GM12892 (cell line): ENCODE measurements around the gene OR7A5.
"Not testable (repeated sequence)": the region's sequence is repeated elsewhere in the genome, so short reads cannot be mapped to it uniquely, and the experiment has no call there.

Source experiments
- DNase-seq: peaks from one replicate; pipeline ENCODE4 v3.0.0; 2011; ENCODE audit not compliant: insufficient read length
- FAIRE-seq: peaks from 2 replicates; lab custom pipeline; 2011; peaks lifted over from hg19 to GRCh38; lab: Jason Lieb, UNC
- POLR2A ChIP-seq: IDR thresholded peaks from 2 replicates; pipeline ENCODE4 v1.6.1; 2011; ENCODE audit warnings: low read depth, low read length, control low read depth
- POLR2AphosphoS5 ChIP-seq: IDR thresholded peaks from 2 replicates; pipeline ENCODE4 v1.6.1; 2011; ENCODE audit warnings: low read depth, low read length, control low read depth
- TAF1 ChIP-seq: IDR thresholded peaks from 2 replicates; pipeline ENCODE4 v1.6.1; 2011; ENCODE audit warnings: low read depth, mild to moderate bottlenecking, control low read depth, low read length, borderline replicate concordance

OR7A5 gene

DNA sequence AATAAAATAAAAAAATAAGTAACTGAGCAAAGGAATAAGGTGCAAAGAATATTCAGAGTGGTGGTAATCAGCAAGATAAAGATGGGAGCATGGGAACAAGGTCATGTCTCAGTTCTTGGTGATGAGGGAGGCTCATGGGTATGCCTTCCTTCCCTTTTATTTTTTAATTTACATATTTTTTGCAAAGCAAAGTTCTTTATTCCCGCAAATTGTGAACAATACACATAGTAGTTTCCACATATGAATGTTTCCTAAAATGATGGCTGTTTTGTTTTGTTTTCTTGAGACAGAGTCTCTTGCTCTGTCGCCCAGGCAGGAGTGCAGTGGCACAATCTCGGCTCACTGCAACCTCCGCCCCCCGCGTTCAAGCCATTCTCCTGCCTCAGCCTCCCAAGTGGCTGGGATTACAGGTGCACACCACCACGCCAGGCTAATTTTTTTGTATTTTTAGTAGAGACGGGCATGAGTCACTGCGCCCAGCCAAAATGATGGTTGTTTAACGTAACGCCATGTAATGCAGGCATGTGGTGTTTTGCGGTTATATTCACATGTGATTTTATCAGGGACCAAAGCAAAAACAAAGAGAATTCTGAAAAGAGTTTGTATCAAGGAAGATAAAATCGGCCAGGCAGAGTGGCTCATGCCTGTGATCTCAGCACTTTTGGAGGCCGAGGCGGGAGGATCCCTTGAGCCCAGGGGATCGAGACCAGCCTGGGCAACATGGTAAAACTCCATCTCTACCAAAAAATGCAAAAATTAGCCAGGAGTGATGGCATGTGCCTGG lies 52.2 kb downstream of the OR7A5 start:
- DNase-seq (no peak), FAIRE-seq (no peak)
- TF ChIP-seq POLR2AphosphoS5 (no peak), TAF1 (no peak), POLR2A (no peak)

DNA sequence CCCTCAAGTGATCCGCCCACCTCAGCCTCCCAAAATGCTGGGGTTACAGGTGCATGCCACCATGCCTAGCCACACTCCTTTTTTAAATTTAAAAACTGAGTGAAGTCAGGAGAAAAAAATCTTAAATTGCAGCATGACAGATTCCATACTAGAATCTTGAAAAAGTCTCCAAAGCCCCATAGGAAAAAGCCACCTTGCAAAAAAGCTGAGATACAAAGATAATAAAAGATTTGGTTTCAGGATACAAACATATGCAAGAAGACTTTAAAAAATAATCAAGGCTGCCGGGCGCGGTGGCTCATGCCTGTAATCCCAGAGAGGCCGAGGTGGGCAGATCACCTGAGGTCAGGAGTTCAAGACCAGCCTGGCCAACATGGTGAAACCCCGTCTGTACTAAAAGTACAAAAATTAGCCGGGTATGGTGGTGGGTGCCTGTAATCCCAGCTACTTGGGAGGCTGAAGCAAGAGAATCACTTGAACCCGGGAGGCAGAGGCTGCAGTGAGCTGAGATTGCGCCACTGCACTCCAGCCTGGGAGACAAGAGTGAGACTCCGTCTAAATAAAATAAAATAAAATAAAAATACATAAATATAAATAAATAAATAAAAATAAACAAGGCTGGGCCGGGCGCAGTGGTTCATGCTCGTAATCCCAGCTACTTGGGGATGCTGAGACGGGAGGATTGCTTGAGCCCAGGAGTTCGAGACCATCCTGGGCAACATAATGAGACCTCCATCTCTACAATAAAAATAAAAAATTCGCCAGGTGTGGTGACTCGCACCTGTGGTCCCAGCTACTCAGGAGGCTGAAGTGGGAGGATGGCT lies 53.1 kb downstream of the OR7A5 start:
- FAIRE-seq, DNase-seq: not testable (repeated sequence)

DNA sequence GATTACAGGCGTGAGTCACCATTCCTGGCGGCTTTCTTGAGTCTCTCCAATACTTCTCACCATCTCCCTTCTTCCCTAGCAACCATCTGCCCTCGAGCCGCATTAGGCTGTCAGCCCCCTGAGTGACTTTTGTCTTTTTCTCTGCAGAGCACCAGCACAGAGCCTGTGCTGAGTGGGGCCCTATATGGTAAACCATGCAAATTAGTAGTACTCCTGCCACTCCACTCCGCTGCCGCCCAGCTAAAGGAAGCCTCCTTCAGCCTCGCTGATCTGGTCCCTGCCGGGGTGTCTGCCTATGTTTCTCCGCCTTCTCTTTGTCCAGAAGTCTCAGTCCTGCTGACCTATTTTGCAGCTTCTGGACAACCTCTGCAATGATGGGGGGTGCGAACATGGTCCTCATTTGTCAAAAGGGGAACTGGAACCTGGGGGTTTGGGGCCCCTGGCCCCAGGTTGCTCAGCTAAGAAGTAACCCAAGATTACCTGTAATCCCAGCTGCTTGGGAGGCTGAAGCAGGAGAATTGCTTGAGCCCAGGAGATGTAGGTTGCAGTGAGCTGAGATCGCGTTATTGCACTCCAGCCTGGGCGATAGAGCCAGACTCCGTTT lies 54.3 kb downstream of the OR7A5 start:
- DNase-seq, FAIRE-seq: not testable (repeated sequence)

DNA sequence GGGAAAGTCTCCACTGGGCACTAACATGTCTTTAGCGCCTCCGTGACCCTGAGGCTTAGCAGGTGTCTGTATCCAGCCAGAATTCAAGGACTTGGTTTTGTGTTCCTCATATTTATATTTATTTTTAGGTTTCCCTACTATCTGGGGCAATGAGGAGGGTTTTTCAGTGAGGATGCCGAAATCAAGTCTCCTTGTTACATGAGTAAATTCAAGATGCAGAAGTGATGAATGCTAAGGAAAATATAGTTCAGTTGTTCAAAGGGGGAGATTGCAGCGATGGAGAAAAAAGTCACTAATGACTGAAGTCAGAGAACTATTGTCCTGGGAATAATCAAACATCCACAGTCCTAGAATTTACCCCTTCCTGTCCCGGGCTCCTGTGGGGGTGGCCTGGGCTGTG lies 55.8 kb downstream of the OR7A5 start:
- TF ChIP-seq POLR2AphosphoS5 (no peak), POLR2A (no peak), TAF1 (no peak)
- FAIRE-seq (no peak), DNase-seq (no peak)

DNA sequence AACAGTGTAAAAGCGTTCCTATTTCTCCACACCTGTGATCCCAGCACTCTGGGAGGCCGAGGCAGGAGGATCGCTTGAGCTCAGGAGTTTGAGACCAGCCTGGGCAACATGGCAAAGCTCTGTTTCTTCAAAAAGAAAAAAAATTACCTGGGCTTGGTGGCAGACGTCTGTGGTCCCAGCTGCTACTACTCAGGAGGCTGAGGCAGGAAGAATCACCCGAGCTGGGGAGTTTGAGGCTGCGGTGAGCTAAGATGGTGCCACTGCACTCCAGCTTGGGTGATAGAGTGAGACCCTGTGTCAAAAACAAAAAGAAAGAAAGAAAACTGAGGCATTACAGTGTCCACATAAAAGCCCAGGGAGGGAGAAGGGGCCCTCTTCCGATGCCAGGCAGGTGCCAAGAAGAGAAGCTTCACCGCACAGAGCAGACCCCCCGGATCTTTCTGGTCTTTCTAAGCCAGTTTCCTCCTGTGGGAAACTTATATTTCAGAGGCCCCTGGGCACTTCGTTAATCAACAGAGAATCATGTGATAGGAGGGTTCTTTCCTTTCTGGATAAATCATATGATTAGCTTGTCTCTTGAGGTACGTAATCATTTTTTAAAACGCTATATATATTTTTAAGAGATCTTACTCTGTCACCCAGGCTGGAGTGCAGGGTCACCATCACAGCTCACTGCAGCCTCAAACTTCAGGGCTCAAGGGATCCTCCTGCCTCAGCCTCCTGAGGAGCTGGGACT lies 56.7 kb downstream of the OR7A5 start, which contains the start of gene ADGRE2:
TSS of gene ADGRE2 (minus strand) at position 451 of the 736 bp plus-strand sequence. CDS start 1,804 bp downstream, outside the sequence.
- not testable (repeated sequence) for FAIRE-seq, DNase-seq

DNA sequence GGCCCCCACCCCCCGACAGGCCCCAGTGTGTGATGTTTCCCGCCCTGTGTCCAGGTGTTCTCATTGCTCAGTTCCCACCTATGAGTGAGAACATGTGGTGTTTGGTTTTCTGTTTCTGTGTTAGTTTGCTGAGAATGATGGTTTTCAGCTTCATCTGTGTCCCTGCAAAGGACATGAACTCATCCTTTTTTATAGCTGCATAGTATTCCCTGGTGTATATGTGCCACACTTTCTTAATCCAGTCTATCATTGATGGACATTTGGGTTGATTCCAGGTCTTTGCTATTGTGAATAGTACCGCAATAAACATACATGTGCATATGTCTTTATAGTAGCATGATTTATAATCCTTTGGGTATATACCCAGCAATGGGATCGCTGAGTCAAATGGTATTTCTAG lies 57.3 kb downstream of the OR7A5 start:
- DNase-seq, FAIRE-seq: not testable (repeated sequence)
